ENCODE results near the gene MYT1. TPM values are rescaled to one million over a fixed set of nuclear protein-coding genes. Genes with fewer than 3 reads are reported as not detected.

The MYT1 gene
- total RNA-seq, 4 donors from 2014 or later: not detected

- DNase-seq (ENCODE audit: extremely low spot score): no peak
- Histone ChIP-seq H3K4me3 (no peak overlapping the region), H3K27ac (replicated peaks in 1 of 4) (no peak overlapping the region), H3K9me3 (no peaks in the 10 kb centered on the region), H3K36me3 (no peaks in the 10 kb centered on the region), H3K27me3 (peaks cover 0 to 96% (median 13%) of the 10 kb centered on the region in 4 donors), H3K4me1 (no peaks in the 10 kb centered on the region)
- intact Hi-C loops (cut with DNase I): no loop called here
- WGBS: 44% methylated on average over 12 of the region's 12 CpGs
- TF ChIP-seq CTCF (IDR thresholded peaks at IDR 0.05) (no peak), EP300 (IDR thresholded peaks at IDR 0.05) (no peak), POLR2AphosphoS5 (IDR thresholded peaks at IDR 0.05) (no peak), POLR2A (IDR thresholded peaks at IDR 0.05; ENCODE audit: low read depth) (no peak)
These were observed 4.3 kb downstream of the MYT1 start for GRCh38 chr20:64168381-64169090.

- no peak for DNase-seq (ENCODE audit: extremely low spot score)
- TF ChIP-seq CTCF (IDR thresholded peaks at IDR 0.05) (no peak), EP300 (IDR thresholded peaks at IDR 0.05) (no peak), POLR2AphosphoS5 (IDR thresholded peaks at IDR 0.05) (no peak), POLR2A (IDR thresholded peaks at IDR 0.05; ENCODE audit: low read depth) (no peak)
- Histone ChIP-seq H3K27ac (replicated peaks in 1 of 4) (no peak overlapping the region), H3K36me3 (no peaks in the 10 kb centered on the region), H3K4me1 (no peaks in the 10 kb centered on the region), H3K4me3 (no peak overlapping the region), H3K9me3 (no peaks in the 10 kb centered on the region), H3K27me3 (peaks cover 0 to 91% (median 10%) of the 10 kb centered on the region in 4 donors)
- WGBS: 80% methylated on average over 9 of the region's 10 CpGs
- intact Hi-C loops (cut with DNase I): no loop called here
These were observed 4.9 kb downstream of the MYT1 start for GRCh38 chr20:64169091-64169560.

DNA sequence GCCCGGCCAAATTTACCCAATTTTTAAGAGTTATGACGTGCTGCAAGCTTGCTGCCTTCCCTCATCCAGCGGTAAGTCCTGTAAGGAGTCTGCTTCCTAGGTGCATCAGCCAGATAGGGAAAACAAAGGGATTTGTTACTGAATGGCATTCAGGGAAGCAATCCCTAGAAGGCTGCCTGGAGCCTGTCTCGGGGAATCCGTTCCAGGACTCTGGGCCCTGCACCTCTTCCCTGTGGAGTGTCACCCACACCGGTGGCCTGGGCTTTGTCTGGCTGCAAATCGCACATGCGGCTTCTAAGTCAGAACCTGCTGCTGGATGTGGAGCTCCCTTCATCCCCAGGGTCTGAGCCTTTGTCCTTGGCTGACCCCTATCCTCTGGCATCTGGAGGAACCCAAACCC is 7.0 kb downstream of the MYT1 start:
- H3K27me3 ChIP-seq: peaks cover 0 to 72% (median 3%) of the 10 kb centered on the region in 4 donors
- WGBS: 55% methylated on average over 3 of the region's 8 CpGs
- TF ChIP-seq EP300 (IDR thresholded peaks at IDR 0.05): no peak
- TF ChIP-seq CTCF (IDR thresholded peaks at IDR 0.05): no peak
- no peak for TF ChIP-seq POLR2AphosphoS5 (IDR thresholded peaks at IDR 0.05)
- TF ChIP-seq POLR2A (IDR thresholded peaks at IDR 0.05; ENCODE audit: low read depth): no peak

GRCh38 chr20:64173116-64173515 is 8.9 kb downstream of the MYT1 start:
- Histone ChIP-seq H3K27ac (replicated peaks in 1 of 4) (no peak overlapping the region), H3K9me3 (no peaks in the 10 kb centered on the region), H3K4me1 (no peaks in the 10 kb centered on the region), H3K36me3 (no peaks in the 10 kb centered on the region), H3K4me3 (no peak overlapping the region), H3K27me3 (peaks cover 0 to 72% (median 0%) of the 10 kb centered on the region in 4 donors)
- DNase-seq (ENCODE audit: extremely low spot score): no peak
- 66% methylated on average over 4 of the region's 4 CpGs for WGBS
- intact Hi-C loops (cut with DNase I): no loop called here
- no peak for TF ChIP-seq CTCF (IDR thresholded peaks at IDR 0.05)
- no peak for TF ChIP-seq EP300 (IDR thresholded peaks at IDR 0.05)
- TF ChIP-seq POLR2A (IDR thresholded peaks at IDR 0.05; ENCODE audit: low read depth): no peak
- TF ChIP-seq POLR2AphosphoS5 (IDR thresholded peaks at IDR 0.05): no peak

More for the DNA sequence above, 7.0 kb downstream of the MYT1 start:
- no peaks in the 10 kb centered on the region for H3K9me3 ChIP-seq
- no peak overlapping the region for H3K27ac ChIP-seq (replicated peaks in 1 of 4)
- no peak for DNase-seq (ENCODE audit: extremely low spot score)
- no peak overlapping the region for H3K4me3 ChIP-seq
- no peaks in the 10 kb centered on the region for H3K4me1 ChIP-seq
- intact Hi-C loops (cut with DNase I): no loop called here
- H3K36me3 ChIP-seq: no peaks in the 10 kb centered on the region
